Caki2 (cell line): ENCODE results near the gene DOCK3. TPM values are rescaled to one million over a fixed set of nuclear protein-coding genes. Genes with fewer than 3 reads are reported as not detected.

Experiments used
- DNase-seq: peaks from one replicate; pipeline ENCODE4 v3.0.0-alpha.2; 2015; ENCODE audit warnings: low read depth
- in situ Hi-C: cut with HindIII; loops from 2 replicates; pipeline ENCODE4 v1.10.0; 2016; ENCODE audit warnings: low sequenced_read_pairs, low pct_unique_long_range_greater_than_20kb, mixed read lengths
- total RNA-seq: library from RNA; depleted of rRNA; stranded (reverse); fragments of >200 nt; shearing (Covaris generic); gene quantifications from 2 replicates; pipeline ENCODE4 v1.2.3, GENCODE V29; 2014; ENCODE audit warnings: low replicate concordance; rRNA removed

Gene DOCK3
- total RNA-seq, 1 experiment from 2014 or later: 0.61 TPM

DNA sequence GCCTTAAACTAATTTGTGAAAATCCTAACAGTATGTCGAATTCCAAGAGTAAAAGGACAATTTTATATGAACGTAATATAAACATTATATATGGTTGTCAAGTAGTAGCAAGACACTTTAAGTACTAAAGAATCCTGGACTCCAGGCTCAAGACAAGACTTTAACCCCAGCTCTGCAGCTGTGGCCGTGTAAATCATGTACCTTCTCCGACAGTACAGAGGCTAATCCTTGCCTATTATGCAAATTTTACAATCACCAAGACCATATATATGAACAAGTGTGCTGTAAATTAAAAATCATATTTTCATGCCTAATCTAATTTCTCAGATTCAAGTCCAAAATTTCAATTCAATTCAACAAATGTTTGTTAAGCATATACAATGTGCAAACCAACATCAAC lies 752.2 kb downstream of the DOCK3 start:
- no peak for DNase-seq
- in situ Hi-C loops: no loop called here

DNA sequence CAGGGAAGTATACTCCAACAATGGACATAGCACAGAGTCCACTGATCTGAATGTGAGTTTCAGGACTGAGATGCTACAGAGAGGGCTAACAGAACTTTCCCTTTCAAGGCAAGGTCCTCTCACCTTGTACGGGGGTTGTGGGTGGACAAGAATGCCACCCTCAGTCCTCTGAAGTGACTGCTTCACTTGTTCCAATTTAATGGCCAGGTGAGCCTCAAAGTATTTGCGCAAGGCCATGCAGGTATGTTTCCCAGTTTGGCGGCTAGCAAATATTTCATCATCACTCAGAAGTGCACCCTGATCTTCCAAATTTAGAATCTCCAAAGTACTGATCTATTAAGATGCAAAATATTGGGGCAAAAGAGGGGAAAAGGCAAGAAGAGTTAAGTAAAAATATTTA lies 754.4 kb downstream of the DOCK3 start:
- in situ Hi-C loops: no loop called here
- no peak for DNase-seq

Other genes starting within 250 kb of the DOCK3 start
- 0.03 TPM in 2 replicates for gene CACNA2D2, start 171.3 kb upstream of the DOCK3 start, total RNA-seq
- gene C3orf18, start 107.2 kb upstream of the DOCK3 start, total RNA-seq: 3.8 and 7.1 TPM in 2 replicates
- gene HEMK1, start 105.4 kb upstream of the DOCK3 start, total RNA-seq: 13.2 and 25.6 TPM in 2 replicates
- 0.30 and 2.5 TPM in 2 replicates for gene CISH, start 63.2 kb upstream of the DOCK3 start, total RNA-seq
- gene MAPKAPK3, start 57.8 kb upstream of the DOCK3 start, total RNA-seq: 172 and 238 TPM in 2 replicates